ENCODE results near the gene PER3. TPM values are rescaled to one million over a fixed set of nuclear protein-coding genes. Genes with fewer than 3 reads are reported as not detected.
A peak's percentile ranks its signal among the peaks of the same experiment; 100 is the strongest.

Gene PER3
- total and polyA plus RNA-seq, 9 of the 15 experiments (the other 6 are each of a cell fraction or from before 2014, with no cell fraction given) = 11.9 to 22.5 (median 14.6) TPM

DNA sequence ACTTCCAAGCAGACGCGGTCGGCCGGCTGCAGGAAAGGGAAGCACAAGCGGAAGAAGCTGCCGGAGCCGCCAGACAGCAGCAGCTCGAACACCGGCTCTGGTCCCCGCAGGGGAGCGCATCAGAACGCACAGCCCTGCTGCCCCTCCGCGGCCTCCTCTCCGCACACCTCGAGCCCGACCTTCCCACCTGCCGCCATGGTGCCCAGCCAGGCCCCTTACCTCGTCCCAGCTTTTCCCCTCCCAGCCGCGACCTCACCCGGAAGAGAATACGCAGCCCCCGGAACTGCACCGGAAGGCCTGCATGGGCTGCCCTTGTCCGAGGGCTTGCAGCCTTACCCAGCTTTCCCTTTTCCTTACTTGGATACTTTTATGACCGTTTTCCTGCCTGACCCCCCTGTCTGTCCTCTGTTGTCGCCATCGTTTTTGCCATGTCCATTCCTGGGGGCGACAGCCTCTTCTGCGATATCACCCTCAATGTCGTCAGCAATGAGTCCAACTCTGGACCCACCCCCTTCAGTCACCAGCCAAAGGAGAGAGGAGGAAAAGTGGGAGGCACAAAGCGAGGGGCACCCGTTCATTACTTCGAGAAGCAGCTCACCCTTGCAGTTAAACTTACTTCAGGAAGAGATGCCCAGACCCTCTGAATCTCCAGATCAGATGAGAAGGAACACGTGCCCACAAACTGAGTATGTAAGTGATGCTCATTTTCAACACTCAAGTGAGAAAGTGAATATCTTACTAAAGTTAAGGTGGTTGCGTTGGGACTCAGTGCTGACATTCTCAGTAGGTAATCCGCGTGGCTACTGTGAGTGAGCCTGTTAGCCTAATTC, 43.2 kb downstream of the PER3 start (continued):
- TF ChIP-seq, protein P1, sequence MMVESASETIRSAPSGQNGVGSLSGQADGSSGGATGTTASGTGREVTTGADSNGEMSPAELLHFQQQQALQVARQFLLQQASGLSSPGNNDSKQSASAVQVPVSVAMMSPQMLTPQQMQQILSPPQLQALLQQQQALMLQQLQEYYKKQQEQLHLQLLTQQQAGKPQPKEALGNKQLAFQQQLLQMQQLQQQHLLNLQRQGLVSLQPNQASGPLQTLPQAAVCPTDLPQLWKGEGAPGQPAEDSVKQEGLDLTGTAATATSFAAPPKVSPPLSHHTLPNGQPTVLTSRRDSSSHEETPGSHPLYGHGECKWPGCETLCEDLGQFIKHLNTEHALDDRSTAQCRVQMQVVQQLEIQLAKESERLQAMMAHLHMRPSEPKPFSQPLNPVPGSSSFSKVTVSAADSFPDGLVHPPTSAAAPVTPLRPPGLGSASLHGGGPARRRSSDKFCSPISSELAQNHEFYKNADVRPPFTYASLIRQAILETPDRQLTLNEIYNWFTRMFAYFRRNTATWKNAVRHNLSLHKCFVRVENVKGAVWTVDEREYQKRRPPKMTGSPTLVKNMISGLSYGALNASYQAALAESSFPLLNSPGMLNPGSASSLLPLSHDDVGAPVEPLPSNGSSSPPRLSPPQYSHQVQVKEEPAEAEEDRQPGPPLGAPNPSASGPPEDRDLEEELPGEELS (CRISPR knock-in tag; IDR thresholded peaks at IDR 0.05; ENCODE audit: borderline replicate concordance) = no peak
- TF ChIP-seq, protein P2, sequence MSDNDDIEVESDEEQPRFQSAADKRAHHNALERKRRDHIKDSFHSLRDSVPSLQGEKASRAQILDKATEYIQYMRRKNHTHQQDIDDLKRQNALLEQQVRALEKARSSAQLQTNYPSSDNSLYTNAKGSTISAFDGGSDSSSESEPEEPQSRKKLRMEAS (CRISPR knock-in tag; IDR thresholded peaks at IDR 0.05) = peak; percentile 67; the same call in 1 of the 2 replicates
- TF ChIP-seq ZNF121 (CRISPR knock-in tag; conservative IDR thresholded peaks at IDR 0.05) (no peak), SMAD1 (IDR thresholded peaks at IDR 0.05; ENCODE audit: low read depth, low read length, partially characterized antibody) (peak; percentile 14), ZNF696 (CRISPR knock-in tag; conservative IDR thresholded peaks at IDR 0.05) (no peak), XRCC4 (IDR thresholded peaks at IDR 0.05; ENCODE audit: extremely low read depth, insufficient read depth, insufficient read length) (no peak), MCM7 (IDR thresholded peaks at IDR 0.05) (no peak), HMGN3 (IDR thresholded peaks at IDR 0.05; ENCODE audit: borderline replicate concordance, extremely low read depth, insufficient read length, low read depth, low read length) (peak; percentile 27), STAT5B (CRISPR knock-in tag; IDR thresholded peaks at IDR 0.05) (no peak), TAF7 (tag; IDR thresholded peaks at IDR 0.05) (peak; percentile 63), SIN3A (IDR thresholded peaks at IDR 0.05; ENCODE audit: borderline replicate concordance in 2 of 2, control insufficient read depth in 1 of 2, low read depth in 2 of 2, low read length in 2 of 2) (peak; percentile 41 to 52; a peak in 2 of 4 replicates), HOXB6 (CRISPR knock-in tag; IDR thresholded peaks at IDR 0.05; ENCODE audit: borderline replicate concordance) (no peak), KLF13 (tag; IDR thresholded peaks at IDR 0.05; ENCODE audit: borderline replicate concordance, low read depth) (peak; percentile 74; the same call in 1 of the 2 replicates), NCOR1 (IDR thresholded peaks at IDR 0.05) (no peak), RBM22 (IDR thresholded peaks at IDR 0.05; ENCODE audit: low read depth, low read length, poor library complexity, severe bottlenecking) (no peak), STAT5A (IDR thresholded peaks at IDR 0.05; ENCODE audit: borderline replicate concordance, low read length) (no peak), FUS (optimal IDR thresholded peaks at IDR 0.05; ENCODE audit: low read depth, low read length) (no peak), POLR3G (IDR thresholded peaks at IDR 0.05; ENCODE audit: extremely low read depth, insufficient read length, insufficient replicate concordance) (no peak), ZNF184 (CRISPR knock-in tag; IDR thresholded peaks at IDR 0.05) (no peak), ZNF263 (CRISPR knock-in tag; IDR thresholded peaks at IDR 0.05; ENCODE audit: borderline replicate concordance) (peak; percentile 48; the same call in 1 of the 2 replicates)
- TF ChIP-seq, protein P3, sequence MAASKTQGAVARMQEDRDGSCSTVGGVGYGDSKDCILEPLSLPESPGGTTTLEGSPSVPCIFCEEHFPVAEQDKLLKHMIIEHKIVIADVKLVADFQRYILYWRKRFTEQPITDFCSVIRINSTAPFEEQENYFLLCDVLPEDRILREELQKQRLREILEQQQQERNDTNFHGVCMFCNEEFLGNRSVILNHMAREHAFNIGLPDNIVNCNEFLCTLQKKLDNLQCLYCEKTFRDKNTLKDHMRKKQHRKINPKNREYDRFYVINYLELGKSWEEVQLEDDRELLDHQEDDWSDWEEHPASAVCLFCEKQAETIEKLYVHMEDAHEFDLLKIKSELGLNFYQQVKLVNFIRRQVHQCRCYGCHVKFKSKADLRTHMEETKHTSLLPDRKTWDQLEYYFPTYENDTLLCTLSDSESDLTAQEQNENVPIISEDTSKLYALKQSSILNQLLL (CRISPR knock-in tag; IDR thresholded peaks at IDR 0.05; ENCODE audit: borderline replicate concordance) = no peak
- TF ChIP-seq, protein P4, sequence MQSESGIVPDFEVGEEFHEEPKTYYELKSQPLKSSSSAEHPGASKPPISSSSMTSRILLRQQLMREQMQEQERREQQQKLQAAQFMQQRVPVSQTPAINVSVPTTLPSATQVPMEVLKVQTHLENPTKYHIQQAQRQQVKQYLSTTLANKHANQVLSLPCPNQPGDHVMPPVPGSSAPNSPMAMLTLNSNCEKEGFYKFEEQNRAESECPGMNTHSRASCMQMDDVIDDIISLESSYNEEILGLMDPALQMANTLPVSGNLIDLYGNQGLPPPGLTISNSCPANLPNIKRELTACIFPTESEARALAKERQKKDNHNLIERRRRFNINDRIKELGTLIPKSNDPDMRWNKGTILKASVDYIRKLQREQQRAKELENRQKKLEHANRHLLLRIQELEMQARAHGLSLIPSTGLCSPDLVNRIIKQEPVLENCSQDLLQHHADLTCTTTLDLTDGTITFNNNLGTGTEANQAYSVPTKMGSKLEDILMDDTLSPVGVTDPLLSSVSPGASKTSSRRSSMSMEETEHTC (IDR thresholded peaks at IDR 0.05) = no peak

Measured in K562 (cell line).